H1 (cell line): ENCODE data around the gene BLNK. TPM values are rescaled to one million over a fixed set of nuclear protein-coding genes. Genes with fewer than 3 reads are reported as not detected.

Source experiments
- CTCF ChIA-PET: fragments of 300-600 bp; sonication (Branson Sonifier 250); formaldehyde crosslinking; loops from one replicate; lab custom pipeline; 2021; ENCODE audit not compliant: partially characterized antibody; lab: Charles Lee
- POLR2A ChIA-PET: fragments of 300-600 bp; sonication (Branson Sonifier 250); formaldehyde crosslinking; loops from one replicate; lab custom pipeline; 2021; ENCODE audit warnings: inconsistent platforms; ENCODE audit not compliant: partially characterized antibody; lab: Charles Lee
- DNase-seq, 2 experiments: peaks; one replicate each; pipeline versions ENCODE4 v3.0.0 to v3.0.0-alpha.2; 2010 to 2022; ENCODE audit warnings: low spot score in 2 of 2, low read depth in 1 of 2, mixed read lengths in 1 of 2
- FAIRE-seq: peaks from 2 replicates; lab custom pipeline; 2011; peaks lifted over from hg19 to GRCh38; lab: Jason Lieb, UNC
- H2AFZ ChIP-seq: 2 replicates; pipeline ENCODE4 v1.8.1; 2012; ENCODE audit warnings: low read length, inconsistent platforms
- H2AK5ac ChIP-seq: 2 replicates; pipeline ENCODE4 v1.6.1; 2013; ENCODE audit warnings: low read depth, low read length
- H2BK120ac ChIP-seq: replicated peaks from 2 replicates; pipeline ENCODE3; 2013; ENCODE audit warnings: low read depth, low read length, inconsistent platforms
- H2BK12ac ChIP-seq: 2 replicates; pipeline ENCODE4 v1.6.1; 2013; ENCODE audit warnings: low read depth, low read length
- H2BK15ac ChIP-seq: 2 replicates; pipeline ENCODE4 v1.6.1; 2013; ENCODE audit warnings: low read length
- H2BK20ac ChIP-seq: 2 replicates; pipeline ENCODE4 v1.6.1; 2013; ENCODE audit warnings: low read length
- H2BK5ac ChIP-seq: 2 replicates; pipeline ENCODE4 v1.6.1; 2013; ENCODE audit warnings: low read depth, low read length
- H3K14ac ChIP-seq: 2 replicates; pipeline ENCODE4 v1.6.1; 2013; ENCODE audit warnings: inconsistent platforms; ENCODE audit not compliant: insufficient read length
- H3K18ac ChIP-seq: 2 replicates; pipeline ENCODE4 v1.6.1; 2013; ENCODE audit warnings: low read length; ENCODE audit errors: extremely low read depth
- H3K23ac ChIP-seq: 2 replicates; pipeline ENCODE4 v1.6.1; 2013; ENCODE audit warnings: inconsistent platforms; ENCODE audit not compliant: insufficient read length
- H3K23me2 ChIP-seq: 2 replicates; pipeline ENCODE4 v1.6.1; 2013; ENCODE audit warnings: low read depth, low read length
- H3K27ac ChIP-seq: 2 replicates; pipeline ENCODE4 v1.6.1; 2011; ENCODE audit warnings: low read depth, low read length, inconsistent platforms
- H3K27me3 ChIP-seq, 4 experiments: replicated peaks in 1 of 4; 1 replicate in 1 of 4; 2 replicates in 3 of 4; pipeline versions ENCODE4 v1.6.1 to v1.8.1; 2011 to 2013; ENCODE audit warnings: low read length in 3 of 4, mild to moderate bottlenecking in 3 of 4, inconsistent platforms in 2 of 4, mixed read lengths in 2 of 4, moderate library complexity in 1 of 4; ENCODE audit not compliant: control insufficient read depth in 3 of 4, insufficient read depth in 3 of 4; ENCODE audit errors: extremely low read depth in 1 of 4
- H3K36me3 ChIP-seq, 4 experiments: 2 replicates each; pipeline versions ENCODE4 v1.6.1 to v1.8.1; 2011 to 2013; ENCODE audit warnings: mild to moderate bottlenecking in 4 of 4, low read length in 3 of 4, moderate library complexity in 2 of 4, control low read depth in 1 of 4, inconsistent platforms in 1 of 4; ENCODE audit not compliant: insufficient read depth in 4 of 4, control insufficient read depth in 2 of 4
- H3K4ac ChIP-seq: replicated peaks from 2 replicates; pipeline ENCODE3; 2013; ENCODE audit warnings: low read length, low read depth, mixed read lengths, inconsistent platforms; ENCODE audit not compliant: insufficient read length
- H3K4me1 ChIP-seq, 4 experiments: replicated peaks in 1 of 4; 1 replicate in 1 of 4; 2 replicates in 3 of 4; pipeline versions ENCODE4 v1.6.1 to v1.8.1; 2011 to 2013; ENCODE audit warnings: low read length in 3 of 4, inconsistent platforms in 2 of 4, mixed read lengths in 1 of 4; ENCODE audit not compliant: insufficient read depth in 4 of 4, control insufficient read depth in 3 of 4
- H3K4me2 ChIP-seq, 2 experiments: 2 replicates each; pipeline versions ENCODE4 v1.6.1 to v1.8.1; 2011 to 2013; ENCODE audit warnings: low read depth in 2 of 2, low read length in 2 of 2, control low read depth in 1 of 2, inconsistent platforms in 1 of 2, mild to moderate bottlenecking in 1 of 2; ENCODE audit not compliant: insufficient read depth in 1 of 2
- H3K4me3 ChIP-seq, 4 experiments: fragments of 200-600, 300-600 bp in 1 of 4; sonication (generic), shearing (Covaris generic), sonication (Bioruptor Twin) in 1 of 4; 2 replicates each; pipeline versions ENCODE4 v1.5.1 to v1.8.1; 2011 to 2016; ENCODE audit warnings: low read length in 4 of 4, low read depth in 3 of 4, control low read depth in 2 of 4, inconsistent platforms in 2 of 4, mild to moderate bottlenecking in 2 of 4, mixed read lengths in 1 of 4, moderate library complexity in 1 of 4; ENCODE audit not compliant: insufficient read depth in 2 of 4; ENCODE audit errors: extremely low read depth in 1 of 4
- H3K56ac ChIP-seq: replicated peaks from 2 replicates; pipeline ENCODE3; 2013; ENCODE audit warnings: low read depth, mild to moderate bottlenecking, mixed read lengths, low read length, inconsistent platforms; ENCODE audit not compliant: insufficient read length
- H3K79me1 ChIP-seq: 2 replicates; pipeline ENCODE4 v1.6.1; 2013; ENCODE audit warnings: low read depth, low read length, control low read depth
- H3K79me2 ChIP-seq, 2 experiments: 2 replicates each; pipeline versions ENCODE4 v1.6.1 to v1.8.1; 2012 to 2013; ENCODE audit warnings: low read length in 2 of 2, mild to moderate bottlenecking in 2 of 2, inconsistent platforms in 1 of 2; ENCODE audit not compliant: insufficient read depth in 2 of 2, control insufficient read depth in 1 of 2
- H3K9ac ChIP-seq, 4 experiments: replicated peaks in 1 of 4; 1 replicate in 1 of 4; 2 replicates in 3 of 4; pipeline versions ENCODE4 v1.6.1 to v1.8.1; 2011 to 2013; ENCODE audit warnings: low read depth in 3 of 4, low read length in 3 of 4, control low read depth in 2 of 4, mild to moderate bottlenecking in 2 of 4, moderate library complexity in 2 of 4, inconsistent platforms in 1 of 4; ENCODE audit errors: extremely low read depth in 1 of 4
- H3K9me3 ChIP-seq, 2 experiments: 2 replicates each; pipeline versions ENCODE4 v1.6.1 to v1.8.1; 2012 to 2013; ENCODE audit warnings: mild to moderate bottlenecking in 2 of 2, moderate library complexity in 2 of 2, control low read depth in 1 of 2, inconsistent platforms in 1 of 2, low read depth in 1 of 2, low read length in 1 of 2, mixed read lengths in 1 of 2; ENCODE audit not compliant: insufficient read depth in 2 of 2
- H4K20me1 ChIP-seq, 2 experiments: replicated peaks in 1 of 2; 2 replicates each; pipeline versions ENCODE3 to v1.8.1; 2011 to 2013; ENCODE audit warnings: inconsistent platforms in 2 of 2, low read length in 2 of 2, mild to moderate bottlenecking in 1 of 2; ENCODE audit not compliant: insufficient read depth in 2 of 2, control insufficient read depth in 1 of 2
- H4K5ac ChIP-seq: 2 replicates; pipeline ENCODE4 v1.6.1; 2013; ENCODE audit warnings: low read length, low read depth, mixed read lengths, inconsistent platforms; ENCODE audit not compliant: insufficient read length
- H4K8ac ChIP-seq: 2 replicates; pipeline ENCODE4 v1.8.0; 2013; ENCODE audit warnings: mild to moderate bottlenecking, moderate library complexity, low read length, inconsistent platforms; ENCODE audit not compliant: insufficient read depth; ENCODE audit errors: extremely low read depth
- H4K91ac ChIP-seq: replicated peaks from 2 replicates; pipeline ENCODE3; 2013; ENCODE audit warnings: low read length, mixed read lengths, inconsistent platforms; ENCODE audit not compliant: insufficient read length
- ATF3 ChIP-seq: IDR thresholded peaks from 2 replicates; pipeline ENCODE4 v1.6.1; 2011; ENCODE audit warnings: low read depth, mild to moderate bottlenecking, low read length; ENCODE audit not compliant: insufficient read depth
- BCL11A ChIP-seq, 2 experiments: IDR thresholded peaks; one replicate each; pipeline ENCODE4 v1.6.1; 2011; ENCODE audit warnings: low read depth in 2 of 2, low read length in 2 of 2, mild to moderate bottlenecking in 2 of 2
- CBX8 ChIP-seq: fragments of 300-800, 300-1000 bp; sonication (generic); IDR thresholded peaks from 2 replicates; pipeline ENCODE4 v1.7.1; 2016; ENCODE audit warnings: low read depth, low read length, borderline replicate concordance
- EGR1 ChIP-seq: IDR thresholded peaks from 2 replicates; pipeline ENCODE4 v1.6.1; 2011; ENCODE audit warnings: low read depth, low read length, borderline replicate concordance
- GABPA ChIP-seq: IDR thresholded peaks from 2 replicates; pipeline ENCODE4 v1.6.1; 2011; ENCODE audit warnings: mild to moderate bottlenecking, low read length, moderate library complexity, borderline replicate concordance; ENCODE audit not compliant: insufficient read depth
- GTF2F1 ChIP-seq: IDR thresholded peaks from 2 replicates; pipeline ENCODE4 v1.6.1; 2012; ENCODE audit warnings: low read depth, low read length, improper control_type of control experiment, borderline replicate concordance
- KDM5A ChIP-seq: fragments of 200-600 bp; IDR thresholded peaks from 2 replicates; pipeline ENCODE4 v1.7.1; 2012; ENCODE audit warnings: mild to moderate bottlenecking, low read length, inconsistent platforms, mixed read lengths
- MAFK ChIP-seq: IDR thresholded peaks from 2 replicates; pipeline ENCODE4 v1.6.1; 2012; ENCODE audit warnings: low read depth, mild to moderate bottlenecking, improper control_type of control experiment, low read length
- NRF1 ChIP-seq: IDR thresholded peaks from 2 replicates; pipeline ENCODE4 v1.6.1; 2011; ENCODE audit warnings: mild to moderate bottlenecking, low read depth, low read length, improper control_type of control experiment
- POU5F1 ChIP-seq: IDR thresholded peaks from 2 replicates; pipeline ENCODE4 v1.6.1; 2011; ENCODE audit warnings: low read depth, mild to moderate bottlenecking, low read length, moderate library complexity
- SIRT6 ChIP-seq: IDR thresholded peaks from one replicate; pipeline ENCODE4 v1.7.1; 2012; ENCODE audit warnings: low read length, inconsistent platforms
- SIX5 ChIP-seq: IDR thresholded peaks from 2 replicates; pipeline ENCODE4 v1.6.1; 2011; ENCODE audit warnings: mild to moderate bottlenecking, low read depth, low read length
- SP2 ChIP-seq: IDR thresholded peaks from 2 replicates; pipeline ENCODE4 v1.6.1; 2012; ENCODE audit warnings: mild to moderate bottlenecking, low read length, inconsistent platforms
- WGBS, 2 experiments: shearing (Covaris generic) in 1 of 2; methylation state at CpG; one replicate each; pipeline versions ENCODE4 v1.1.6 to v1.1.7; 2013 to 2015; ENCODE audit warnings: low lambda C conversion rate in 2 of 2, mixed read lengths in 2 of 2, inconsistent platforms in 1 of 2, low coverage in 1 of 2, missing lambda C conversion rate in 1 of 2; ENCODE audit not compliant: insufficient replicate concordance in 2 of 2, insufficient coverage in 1 of 2, insufficient read length in 1 of 2; ENCODE audit errors: extremely low coverage in 1 of 2, missing lambda C conversion rate in 1 of 2; 5-methylcytosine and 5-hydroxymethylcytosine counted together
- polyA plus RNA-seq, 7 experiments: library from polyadenylated mRNA; depleted of rRNA in 3 of 7; stranded (reverse) in 5 of 7; unstranded in 2 of 7; fragments of >200 nt in 5 of 7; fragments of 200-250 nt in 2 of 7; gene quantifications; 1 replicate in 5 of 7; 2 replicates in 1 of 7; 4 replicates in 1 of 7; pipeline versions ENCODE4 v1.2.1 to v1.2.3, GENCODE V29; 2011 to 2013; ENCODE audit warnings: missing spikeins in 2 of 7, mixed read lengths in 2 of 7
- total RNA-seq: library from RNA; stranded (reverse); fragmentation: NEBNext Ultra II Directional; extraction: Animal tissue kit (Norgen Biotek cat#: 25700); gene quantifications from 2 replicates; pipeline ENCODE4 v1.2.1, GENCODE V29; 2021
- TF ChIP-seq, protein P1 (sequence below): IDR thresholded peaks from 2 replicates; pipeline ENCODE4 v1.6.1; 2012; ENCODE audit warnings: inconsistent platforms

BLNK gene
- total and polyA plus RNA-seq, 2 of the 8 experiments (the other 6 are each of a cell fraction or from before 2014, with no cell fraction given): not detected

DNA sequence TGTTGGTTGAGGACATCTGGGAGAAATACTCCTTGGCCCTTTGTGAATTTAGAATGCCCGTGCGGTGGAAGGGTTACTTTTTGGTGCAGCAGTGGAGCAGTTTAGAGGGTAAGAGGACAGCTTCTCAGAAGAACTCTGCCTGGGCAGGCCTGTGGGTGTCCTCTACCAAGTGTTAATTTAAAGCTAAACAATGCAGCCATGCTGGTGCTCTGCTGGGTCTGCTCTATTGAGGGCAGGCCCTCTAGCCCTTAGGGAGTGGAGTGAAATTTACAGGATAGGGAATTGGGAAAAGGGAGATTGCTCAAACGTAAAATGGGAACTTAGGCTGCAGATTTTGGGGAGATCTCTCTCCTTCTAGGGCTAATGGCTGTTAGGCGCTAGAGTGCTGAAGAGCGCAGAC lies 22.1 kb downstream of the BLNK start:
- Histone ChIP-seq H3K4me2 (no peak overlapping the region), H2BK20ac (no peak overlapping the region), H4K20me1 (no peaks in the 10 kb centered on the region), H3K4me1 (no peaks in the 10 kb centered on the region; a peak in 1 of 7 replicates), H3K79me2 (no peaks in the 10 kb centered on the region), H3K36me3 (no peaks in the 10 kb centered on the region), H3K23ac (no peak overlapping the region), H3K4me3 (no peak overlapping the region), H2AFZ (peak overlapping the region; percentile 77), H3K27ac (no peak overlapping the region), H4K5ac (no peak overlapping the region), H3K18ac (no peak overlapping the region; the same call in 1 of the 2 replicates), H2BK120ac (no peak overlapping the region), H3K9ac (no peak overlapping the region), H4K8ac (no peak overlapping the region), H2BK12ac (no peak overlapping the region), H3K4ac (no peak overlapping the region), H3K27me3 (no peaks in the 10 kb centered on the region; a peak in 1 of 7 replicates), H4K91ac (no peak overlapping the region), H2BK15ac (no peak overlapping the region), H2BK5ac (peak overlapping the region; percentile 20; the same call in 1 of the 2 replicates), H3K23me2 (no peaks in the 10 kb centered on the region), H2AK5ac (no peak overlapping the region), H3K79me1 (no peaks in the 10 kb centered on the region), H3K56ac (no peak overlapping the region), H3K14ac (no peak overlapping the region), H3K9me3 (no peaks in the 10 kb centered on the region)
- no peak for FAIRE-seq
- no peak for DNase-seq
- ChIA-PET POLR2A (interaction anchor here (0.6 kb wide), 1 partner anchor 11 kb away, joined by 4 read pairs; no protein-coding TSS in a partner anchor), CTCF (interaction anchor here (0.9 to 1.3 kb wide), 5 partner anchors 20 to 121 kb away, joined by 3 to 8 read pairs (median 3); no protein-coding TSS in a partner anchor)
- TF ChIP-seq POU5F1 (no peak), BCL11A (IDR thresholded peaks at IDR 0.05; ENCODE audit: low read depth in 2 of 2, low read length in 2 of 2) (no peak), ATF3 (no peak), MAFK (no peak), EGR1 (no peak), SIRT6 (no peak), NRF1 (no peak), CBX8 (no peak), SP2 (no peak), GTF2F1 (no peak), GABPA (no peak), KDM5A (no peak), SIX5 (no peak)
- TF ChIP-seq, protein P1, sequence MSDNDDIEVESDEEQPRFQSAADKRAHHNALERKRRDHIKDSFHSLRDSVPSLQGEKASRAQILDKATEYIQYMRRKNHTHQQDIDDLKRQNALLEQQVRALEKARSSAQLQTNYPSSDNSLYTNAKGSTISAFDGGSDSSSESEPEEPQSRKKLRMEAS: no peak
- 85% methylated on average over 5 of the region's 5 CpGs; no CpG with 5 or more reads in 1 of the 2 experiments for WGBS, 2 experiments
